GM19372 (cell line): Measurements from ENCODE around the gene DSG2.

Experiments used
- ATAC-seq: cut with Tn5 transposase; IDR thresholded peaks from one replicate; pipeline ENCODE4 v1.9.1; 2021; ENCODE audit warnings: mild to moderate bottlenecking, low read depth, moderate library complexity; ENCODE audit not compliant: unreplicated experiment

Gene DSG2

DNA sequence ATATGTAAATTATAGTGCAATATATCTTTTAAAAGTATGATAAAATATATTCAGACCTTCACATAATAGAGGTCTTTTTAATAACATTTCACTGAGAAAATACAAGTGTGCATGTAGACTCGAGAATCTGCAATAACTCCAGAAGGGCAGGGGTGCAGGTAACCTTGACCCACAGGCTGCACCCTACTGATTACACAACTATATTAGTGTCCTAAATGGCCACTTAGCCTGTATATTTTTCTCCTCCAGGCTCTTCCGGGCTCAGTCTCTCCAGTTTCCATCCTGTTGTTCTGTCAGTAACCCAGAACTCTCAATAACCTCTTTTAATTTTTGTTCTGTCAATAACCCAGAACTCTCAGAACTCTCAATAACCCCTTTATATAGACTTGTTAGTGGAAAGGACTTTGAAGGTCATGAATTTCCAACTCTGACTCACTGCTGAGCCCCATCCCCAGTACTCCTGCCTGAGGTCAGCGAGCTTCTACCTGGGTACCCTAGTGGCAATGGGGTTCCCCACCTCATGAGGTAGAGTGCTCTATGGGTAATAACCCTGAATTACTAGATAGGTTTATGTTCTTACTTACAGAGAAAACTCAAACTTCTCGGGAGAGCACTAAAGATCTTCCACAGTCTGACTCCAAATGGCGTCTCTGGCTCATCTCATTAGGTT, 85.3 kb downstream of the DSG2 start:
- ATAC-seq, result no peak

DNA sequence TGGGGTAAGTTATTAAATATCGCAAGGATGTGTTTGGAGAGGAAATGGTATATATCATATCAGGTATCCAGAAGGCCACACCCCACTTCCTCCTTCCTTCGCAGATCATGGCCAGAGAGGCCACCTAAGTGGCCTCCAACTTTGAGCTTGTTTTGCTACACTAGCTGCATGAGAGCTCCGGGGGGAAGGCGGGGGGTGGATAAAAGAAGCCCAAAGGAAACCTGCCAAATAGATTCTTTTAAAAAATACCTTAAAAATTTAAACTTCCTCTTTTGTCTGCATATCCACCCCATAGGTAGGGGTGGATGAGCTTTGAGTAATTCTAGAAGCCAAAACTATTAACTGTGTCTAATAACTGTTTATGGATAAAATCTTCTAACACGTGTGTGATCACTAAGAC, 88.0 kb downstream of the DSG2 start:
- no peak for ATAC-seq

DNA sequence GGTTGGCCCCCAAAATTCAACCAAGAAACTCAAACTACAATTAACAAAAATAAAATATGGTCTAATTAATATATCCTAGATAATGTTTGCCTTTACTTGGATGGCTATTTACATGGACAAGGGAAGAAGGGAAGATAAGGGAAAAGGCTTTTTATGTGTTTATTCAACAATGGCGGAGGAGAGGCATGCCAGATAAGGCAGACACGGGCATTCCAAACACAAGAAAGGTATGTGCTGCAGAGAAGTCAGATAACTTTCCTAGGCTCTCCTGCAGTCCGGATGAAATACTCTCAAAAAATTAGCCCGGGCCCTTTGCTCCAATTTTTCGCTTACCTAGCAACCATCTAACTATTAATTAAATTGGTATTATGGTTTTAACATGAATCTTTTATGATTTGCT, 88.6 kb downstream of the DSG2 start:
- ATAC-seq, result no peak

DNA sequence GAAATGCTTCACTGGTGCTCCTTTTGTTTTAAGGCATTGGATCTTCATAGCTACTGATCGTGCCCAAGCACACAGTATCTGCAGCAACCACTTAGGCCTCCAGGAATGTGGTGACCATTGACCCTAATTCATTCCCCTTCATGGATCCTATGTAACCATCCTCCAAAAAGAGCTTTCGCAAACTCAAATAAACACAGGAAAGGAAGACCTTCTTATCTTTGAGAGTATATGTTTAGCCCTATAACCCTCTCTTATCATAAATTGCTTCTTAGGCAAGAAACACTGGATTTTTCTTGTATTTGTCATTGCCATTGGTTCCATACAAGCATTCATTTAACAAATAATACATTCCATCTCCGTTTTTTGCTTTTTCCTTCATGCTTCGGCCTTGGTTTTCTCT, 89.6 kb downstream of the DSG2 start:
- no peak for ATAC-seq

DNA sequence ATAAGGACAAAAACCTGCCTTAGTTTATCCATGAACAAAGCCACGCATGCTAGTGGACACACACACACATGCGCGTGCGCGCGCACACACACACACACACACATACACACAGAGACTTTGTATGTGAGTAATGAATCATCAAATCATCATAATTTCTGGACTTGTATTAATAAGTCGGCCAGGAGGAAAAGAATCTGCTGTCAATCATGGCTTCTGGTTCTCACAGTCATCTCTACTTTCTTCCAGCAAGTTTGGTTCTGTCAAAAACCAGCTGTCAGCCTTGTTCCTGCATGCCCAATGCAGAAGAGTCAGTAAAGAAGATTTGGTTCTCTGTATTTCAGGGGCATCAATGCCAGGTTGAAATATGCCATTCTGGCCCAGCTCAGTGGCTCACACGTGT, 92.6 kb downstream of the DSG2 start:
- ATAC-seq, result no peak

DNA sequence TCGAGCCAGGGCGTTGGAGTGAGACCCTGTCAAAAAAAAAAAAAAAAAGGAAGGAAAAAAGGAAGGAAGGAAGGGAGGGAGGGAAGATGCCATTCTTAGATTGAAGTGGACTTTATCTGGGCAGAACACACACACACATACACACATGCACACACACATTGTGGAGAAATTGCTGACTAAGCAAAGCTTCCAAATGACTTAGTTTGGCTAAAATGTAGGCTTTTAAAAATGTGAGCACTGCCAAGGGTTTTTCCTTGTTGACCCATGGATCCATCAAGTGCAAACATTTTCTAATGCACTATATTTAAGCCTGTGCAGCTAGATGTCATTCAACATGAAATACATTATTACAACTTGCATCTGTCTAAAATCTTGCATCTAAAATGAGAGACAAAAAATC, 93.1 kb downstream of the DSG2 start:
- no peak for ATAC-seq

DNA sequence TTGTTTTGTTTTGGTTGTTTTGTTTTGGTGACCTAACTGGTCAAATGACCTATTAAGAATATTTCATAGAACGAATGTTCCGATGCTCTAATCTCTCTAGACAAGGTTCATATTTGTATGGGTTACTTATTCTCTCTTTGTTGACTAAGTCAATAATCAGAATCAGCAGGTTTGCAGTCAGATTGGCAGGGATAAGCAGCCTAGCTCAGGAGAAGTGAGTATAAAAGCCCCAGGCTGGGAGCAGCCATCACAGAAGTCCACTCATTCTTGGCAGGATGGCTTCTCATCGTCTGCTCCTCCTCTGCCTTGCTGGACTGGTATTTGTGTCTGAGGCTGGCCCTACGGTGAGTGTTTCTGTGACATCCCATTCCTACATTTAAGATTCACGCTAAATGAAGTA, 93.7 kb downstream of the DSG2 start, which contains the start of gene TTR:
TTR (plus strand) TSS at position 250 of the 400 bp plus-strand sequence; CDS start at position 276, 26 bp downstream.
- ATAC-seq, result no peak

DNA sequence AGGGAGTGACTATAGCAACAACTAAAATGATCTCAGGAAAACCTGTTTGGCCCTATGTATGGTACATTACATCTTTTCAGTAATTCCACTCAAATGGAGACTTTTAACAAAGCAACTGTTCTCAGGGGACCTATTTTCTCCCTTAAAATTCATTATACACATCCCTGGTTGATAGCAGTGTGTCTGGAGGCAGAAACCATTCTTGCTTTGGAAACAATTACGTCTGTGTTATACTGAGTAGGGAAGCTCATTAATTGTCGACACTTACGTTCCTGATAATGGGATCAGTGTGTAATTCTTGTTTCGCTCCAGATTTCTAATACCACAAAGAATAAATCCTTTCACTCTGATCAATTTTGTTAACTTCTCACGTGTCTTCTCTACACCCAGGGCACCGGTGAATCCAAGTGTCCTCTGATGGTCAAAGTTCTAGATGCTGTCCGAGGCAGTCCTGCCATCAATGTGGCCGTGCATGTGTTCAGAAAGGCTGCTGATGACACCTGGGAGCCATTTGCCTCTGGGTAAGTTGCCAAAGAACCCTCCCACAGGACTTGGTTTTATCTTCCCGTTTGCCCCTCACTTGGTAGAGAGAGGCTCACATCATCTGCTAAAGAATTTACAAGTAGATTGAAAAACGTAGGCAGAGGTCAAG, 94.7 kb downstream of the DSG2 start:
- no peak for ATAC-seq

DNA sequence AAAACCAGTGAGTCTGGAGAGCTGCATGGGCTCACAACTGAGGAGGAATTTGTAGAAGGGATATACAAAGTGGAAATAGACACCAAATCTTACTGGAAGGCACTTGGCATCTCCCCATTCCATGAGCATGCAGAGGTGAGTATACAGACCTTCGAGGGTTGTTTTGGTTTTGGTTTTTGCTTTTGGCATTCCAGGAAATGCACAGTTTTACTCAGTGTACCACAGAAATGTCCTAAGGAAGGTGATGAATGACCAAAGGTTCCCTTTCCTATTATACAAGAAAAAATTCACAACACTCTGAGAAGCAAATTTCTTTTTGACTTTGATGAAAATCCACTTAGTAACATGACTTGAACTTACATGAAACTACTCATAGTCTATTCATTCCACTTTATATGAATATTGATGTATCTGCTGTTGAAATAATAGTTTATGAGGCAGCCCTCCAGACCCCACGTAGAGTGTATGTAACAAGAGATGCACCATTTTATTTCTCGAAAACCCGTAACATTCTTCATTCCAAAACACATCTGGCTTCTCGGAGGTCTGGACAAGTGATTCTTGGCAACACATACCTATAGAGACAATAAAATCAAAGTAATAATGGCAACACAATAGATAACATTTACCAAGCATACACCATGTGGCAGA, 97.3 kb downstream of the DSG2 start:
- ATAC-seq, result no peak

DNA sequence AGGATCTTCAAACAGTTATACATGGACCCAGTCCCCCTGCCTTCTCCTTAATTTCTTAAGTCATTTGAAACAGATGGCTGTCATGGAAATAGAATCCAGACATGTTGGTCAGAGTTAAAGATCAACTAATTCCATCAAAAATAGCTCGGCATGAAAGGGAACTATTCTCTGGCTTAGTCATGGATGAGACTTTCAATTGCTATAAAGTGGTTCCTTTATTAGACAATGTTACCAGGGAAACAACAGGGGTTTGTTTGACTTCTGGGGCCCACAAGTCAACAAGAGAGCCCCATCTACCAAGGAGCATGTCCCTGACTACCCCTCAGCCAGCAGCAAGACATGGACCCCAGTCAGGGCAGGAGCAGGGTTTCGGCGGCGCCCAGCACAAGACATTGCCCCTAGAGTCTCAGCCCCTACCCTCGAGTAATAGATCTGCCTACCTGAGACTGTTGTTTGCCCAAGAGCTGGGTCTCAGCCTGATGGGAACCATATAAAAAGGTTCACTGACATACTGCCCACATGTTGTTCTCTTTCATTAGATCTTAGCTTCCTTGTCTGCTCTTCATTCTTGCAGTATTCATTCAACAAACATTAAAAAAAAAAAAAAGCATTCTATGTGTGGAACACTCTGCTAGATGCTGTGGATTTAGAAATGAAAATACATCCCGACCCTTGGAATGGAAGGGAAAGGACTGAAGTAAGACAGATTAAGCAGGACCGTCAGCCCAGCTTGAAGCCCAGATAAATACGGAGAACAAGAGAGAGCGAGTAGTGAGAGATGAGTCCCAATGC, 98.3 kb downstream of the DSG2 start:
- no peak for ATAC-seq

DNA sequence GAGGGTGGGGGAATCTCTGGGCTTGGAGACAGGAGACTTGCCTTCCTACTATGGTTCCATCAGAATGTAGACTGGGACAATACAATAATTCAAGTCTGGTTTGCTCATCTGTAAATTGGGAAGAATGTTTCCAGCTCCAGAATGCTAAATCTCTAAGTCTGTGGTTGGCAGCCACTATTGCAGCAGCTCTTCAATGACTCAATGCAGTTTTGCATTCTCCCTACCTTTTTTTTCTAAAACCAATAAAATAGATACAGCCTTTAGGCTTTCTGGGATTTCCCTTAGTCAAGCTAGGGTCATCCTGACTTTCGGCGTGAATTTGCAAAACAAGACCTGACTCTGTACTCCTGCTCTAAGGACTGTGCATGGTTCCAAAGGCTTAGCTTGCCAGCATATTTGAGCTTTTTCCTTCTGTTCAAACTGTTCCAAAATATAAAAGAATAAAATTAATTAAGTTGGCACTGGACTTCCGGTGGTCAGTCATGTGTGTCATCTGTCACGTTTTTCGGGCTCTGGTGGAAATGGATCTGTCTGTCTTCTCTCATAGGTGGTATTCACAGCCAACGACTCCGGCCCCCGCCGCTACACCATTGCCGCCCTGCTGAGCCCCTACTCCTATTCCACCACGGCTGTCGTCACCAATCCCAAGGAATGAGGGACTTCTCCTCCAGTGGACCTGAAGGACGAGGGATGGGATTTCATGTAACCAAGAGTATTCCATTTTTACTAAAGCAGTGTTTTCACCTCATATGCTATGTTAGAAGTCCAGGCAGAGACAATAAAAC, 100.2 kb downstream of the DSG2 start:
- no peak for ATAC-seq
